Endothelial cell of umbilical vein (primary cell): ENCODE results near the gene LHFPL6. TPM values are rescaled to one million over a fixed set of nuclear protein-coding genes. Genes with fewer than 3 reads are reported as not detected.

Experiments used
- BruUV-seq: library from RNA; stranded (reverse); fragments of 400-500 nt; replicated peaks from 2 replicates; lab custom pipeline; 2021; lab: Mats Ljungman, UMichigan
- CTCF ChIA-PET: fragments of 300-600, 350-600 bp; sonication (Branson Sonifier 250); formaldehyde crosslinking; loops from one replicate; lab custom pipeline; 2021; ENCODE audit warnings: antibody characterized with exemption, inconsistent platforms; lab: Charles Lee
- POLR2A ChIA-PET: fragments of 300-600, 350-600 bp; sonication (Branson Sonifier 250); formaldehyde crosslinking; loops from one replicate; lab custom pipeline; 2021; ENCODE audit warnings: antibody characterized with exemption, inconsistent platforms; lab: Charles Lee
- DNase-seq: peaks from one replicate; pipeline ENCODE4 v3.0.0-alpha.2; 2011; ENCODE audit warnings: low read depth, low spot score
- FAIRE-seq: peaks from 2 replicates; lab custom pipeline; 2011; peaks lifted over from hg19 to GRCh38; lab: Jason Lieb, UNC
- H2AFZ ChIP-seq: 2 replicates; pipeline ENCODE4 v1.6.0; 2012; ENCODE audit warnings: low read depth, low read length, control low read depth, inconsistent platforms
- H3K27ac ChIP-seq: 2 replicates; pipeline ENCODE4 v1.5.1; 2011; ENCODE audit warnings: low read depth, mild to moderate bottlenecking, control low read depth, low read length, moderate library complexity; ENCODE audit not compliant: insufficient read depth
- H3K27me3 ChIP-seq, 2 experiments: 2 replicates each; pipeline versions ENCODE4 v1.6.0 to v1.6.1; 2011; ENCODE audit warnings: low read length in 2 of 2, mixed read lengths in 1 of 2; ENCODE audit not compliant: control insufficient read depth in 2 of 2, insufficient read depth in 2 of 2
- H3K36me3 ChIP-seq, 2 experiments: 2 replicates in 1 of 2; 3 replicates in 1 of 2; pipeline ENCODE4 v1.5.1; 2011; ENCODE audit warnings: low read length in 2 of 2, mild to moderate bottlenecking in 1 of 2, moderate library complexity in 1 of 2; ENCODE audit not compliant: control insufficient read depth in 2 of 2, insufficient read depth in 2 of 2; ENCODE audit errors: extremely low read depth in 1 of 2
- H3K4me1 ChIP-seq: 3 replicates; pipeline ENCODE4 v1.5.1; 2011; ENCODE audit warnings: mild to moderate bottlenecking, low read length; ENCODE audit not compliant: control insufficient read depth, insufficient read depth; ENCODE audit errors: extremely low read depth
- H3K4me2 ChIP-seq: 2 replicates; pipeline ENCODE4 v1.6.1; 2011; ENCODE audit warnings: low read length, control low read depth, mixed read lengths; ENCODE audit not compliant: insufficient read depth
- H3K4me3 ChIP-seq, 3 experiments: fragments of 200-600 bp in 1 of 3; sonication (generic), shearing (Covaris generic) in 1 of 3; replicated peaks in 1 of 3; 2 replicates each; pipeline ENCODE4 v1.5.1; 2011 to 2016; ENCODE audit warnings: control low read depth in 3 of 3, low read length in 3 of 3, mild to moderate bottlenecking in 2 of 3, inconsistent platforms in 1 of 3, low read depth in 1 of 3, moderate library complexity in 1 of 3; ENCODE audit not compliant: insufficient read depth in 1 of 3
- H3K79me2 ChIP-seq: 2 replicates; pipeline ENCODE4 v1.6.0; 2012; ENCODE audit warnings: low read length, inconsistent platforms; ENCODE audit not compliant: control insufficient read depth, insufficient read depth
- H3K9ac ChIP-seq: replicated peaks from 2 replicates; pipeline ENCODE3; 2011; ENCODE audit warnings: low read length, control low read depth; ENCODE audit not compliant: insufficient read depth; ENCODE audit errors: extremely low read depth
- H3K9me1 ChIP-seq: replicated peaks from 3 replicates; pipeline ENCODE4 v1.6.0; 2011; ENCODE audit warnings: mild to moderate bottlenecking, low read length; ENCODE audit not compliant: control insufficient read depth, insufficient read depth; ENCODE audit errors: extremely low read depth
- H3K9me3 ChIP-seq: replicated peaks from 2 replicates; pipeline ENCODE4 v1.5.1; 2012; ENCODE audit warnings: low read length, inconsistent platforms; ENCODE audit not compliant: control insufficient read depth, insufficient read depth
- H4K20me1 ChIP-seq: replicated peaks from 2 replicates; pipeline ENCODE3; 2011; ENCODE audit warnings: mild to moderate bottlenecking, low read length; ENCODE audit not compliant: control insufficient read depth, insufficient read depth; ENCODE audit errors: extremely low read depth
- MAX ChIP-seq: IDR thresholded peaks from 2 replicates; pipeline ENCODE4 v1.6.1; 2011; ENCODE audit not compliant: insufficient read depth, insufficient read length
- dilution Hi-C: fragments of 300-500 bp; cut with MboI; formaldehyde crosslinking; loops from one replicate; pipeline ENCODE4 v1.15.0; 2019; ENCODE audit warnings: low sequenced_read_pairs; ENCODE audit not compliant: extremely low pct_ligation_motif_present
- intact Hi-C: fragments of 100-400 bp; cut with micrococcal nuclease; formaldehyde crosslinking; loops from one replicate; pipeline ENCODE4 v1.10.0; 2022
- polyA plus RNA-seq, 4 experiments: library from polyadenylated mRNA; depleted of rRNA in 3 of 4; stranded (reverse) in 3 of 4; unstranded in 1 of 4; fragments of >200 nt; gene quantifications; 2 replicates each; pipeline versions ENCODE4 v1.2.1 to v1.2.3, GENCODE V29; 2011 to 2012; ENCODE audit warnings: missing spikeins in 1 of 4
- total RNA-seq: library from RNA; stranded (reverse); gene quantifications from 2 replicates; pipeline ENCODE4 v1.2.3, GENCODE V29; 2021
- TF ChIP-seq, protein P1 (sequence below), 2 donors: IDR thresholded peaks; 1 replicate in 1 of 2; 2 replicates in 1 of 2; pipeline ENCODE4 v1.5.1; 2011; ENCODE audit warnings: low read length in 2 of 2, mild to moderate bottlenecking in 2 of 2, moderate library complexity in 2 of 2, control low read depth in 1 of 2, inconsistent platforms in 1 of 2, low read depth in 1 of 2; ENCODE audit not compliant: insufficient read depth in 1 of 2; ENCODE audit errors: extremely low read depth in 1 of 2

The LHFPL6 gene
- total and polyA plus RNA-seq, 2 donors (not counting 3 experiments of a cell fraction or from before 2014, with no cell fraction given) = 17.5 to 19.4 TPM

DNA sequence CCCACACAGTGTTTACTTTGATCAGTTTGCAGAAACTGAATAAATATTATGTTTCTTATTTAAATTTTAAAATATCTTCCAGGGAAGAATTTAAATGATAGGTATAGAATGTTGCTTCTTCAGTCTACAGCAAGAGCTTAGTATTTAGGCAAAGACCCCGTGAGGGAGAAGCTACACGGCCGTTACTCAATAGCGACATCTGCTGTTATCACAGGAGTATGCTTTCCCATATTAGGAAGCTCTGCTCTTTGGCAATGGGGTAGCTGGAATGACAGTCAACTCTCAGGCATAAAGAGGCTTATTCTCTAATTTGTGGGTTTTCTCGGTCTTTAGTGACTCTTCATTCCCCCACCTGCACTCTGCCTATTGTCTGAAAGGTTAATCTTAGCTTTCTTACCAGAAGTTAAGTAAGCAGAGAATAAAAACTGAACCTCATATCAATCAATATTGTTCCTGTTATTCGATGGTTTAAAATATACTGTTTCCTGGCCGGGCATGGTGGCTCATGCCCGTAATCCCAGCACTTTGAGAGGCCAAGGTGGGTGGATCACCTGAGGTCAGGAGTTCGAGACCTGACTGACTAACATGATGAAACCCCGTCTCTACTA lies 13.2 kb upstream of the LHFPL6 start:
- intact Hi-C loops = loop anchor here (1.0 kb wide), 2 partner anchors 471 to 565 kb away; no protein-coding TSS in a partner anchor
- H2AFZ ChIP-seq = no peak overlapping the region
- CTCF ChIA-PET = interaction anchor here (0.5 to 2.3 kb wide), 109 partner anchors 11 to 1161 kb away, joined by 3 to 144 read pairs (median 4); partner anchors contain the start of gene LHFPL6
- dilution Hi-C loops = no loop called here
- H4K20me1 ChIP-seq = no peaks in the 10 kb centered on the region
- DNase-seq (peak; percentile 70), FAIRE-seq (peak; percentile 91)
- no TSS peak for BruUV-seq
- POLR2A ChIA-PET = interaction anchor here (1.1 kb wide), 1 partner anchor 13 kb away, joined by 4 read pairs; the partner anchor contains the start of gene LHFPL6
- no peaks in the 10 kb centered on the region for H3K79me2 ChIP-seq
- no peak for TF ChIP-seq MAX
- TF ChIP-seq, protein P1, sequence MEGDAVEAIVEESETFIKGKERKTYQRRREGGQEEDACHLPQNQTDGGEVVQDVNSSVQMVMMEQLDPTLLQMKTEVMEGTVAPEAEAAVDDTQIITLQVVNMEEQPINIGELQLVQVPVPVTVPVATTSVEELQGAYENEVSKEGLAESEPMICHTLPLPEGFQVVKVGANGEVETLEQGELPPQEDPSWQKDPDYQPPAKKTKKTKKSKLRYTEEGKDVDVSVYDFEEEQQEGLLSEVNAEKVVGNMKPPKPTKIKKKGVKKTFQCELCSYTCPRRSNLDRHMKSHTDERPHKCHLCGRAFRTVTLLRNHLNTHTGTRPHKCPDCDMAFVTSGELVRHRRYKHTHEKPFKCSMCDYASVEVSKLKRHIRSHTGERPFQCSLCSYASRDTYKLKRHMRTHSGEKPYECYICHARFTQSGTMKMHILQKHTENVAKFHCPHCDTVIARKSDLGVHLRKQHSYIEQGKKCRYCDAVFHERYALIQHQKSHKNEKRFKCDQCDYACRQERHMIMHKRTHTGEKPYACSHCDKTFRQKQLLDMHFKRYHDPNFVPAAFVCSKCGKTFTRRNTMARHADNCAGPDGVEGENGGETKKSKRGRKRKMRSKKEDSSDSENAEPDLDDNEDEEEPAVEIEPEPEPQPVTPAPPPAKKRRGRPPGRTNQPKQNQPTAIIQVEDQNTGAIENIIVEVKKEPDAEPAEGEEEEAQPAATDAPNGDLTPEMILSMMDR (IDR thresholded peaks at IDR 0.05; ENCODE audit: extremely low read depth in 1 of 2, insufficient read depth in 1 of 2, low read depth in 1 of 2, low read length in 2 of 2) = peak; percentile 83 to 85
- H3K4me2 ChIP-seq = no peak overlapping the region
- no peak overlapping the region for H3K27ac ChIP-seq
- H3K4me1 ChIP-seq = no peaks in the 10 kb centered on the region
- no peak overlapping the region for H3K9ac ChIP-seq
- no peaks in the 10 kb centered on the region for H3K36me3 ChIP-seq
- no peaks in the 10 kb centered on the region for H3K9me3 ChIP-seq
- H3K9me1 ChIP-seq = no peaks in the 10 kb centered on the region
- peaks cover 5 to 7% of the 10 kb centered on the region in 2 experiments for H3K27me3 ChIP-seq
- no peak overlapping the region for H3K4me3 ChIP-seq
